ENCODE measurements around the gene CFAP300. TPM values are rescaled to one million over a fixed set of nuclear protein-coding genes. Genes with fewer than 3 reads are reported as not detected.

CFAP300 gene
- total RNA-seq, 4 donors from 2014 or later = 2.1 to 21.8 (median 10.7) TPM

DNA sequence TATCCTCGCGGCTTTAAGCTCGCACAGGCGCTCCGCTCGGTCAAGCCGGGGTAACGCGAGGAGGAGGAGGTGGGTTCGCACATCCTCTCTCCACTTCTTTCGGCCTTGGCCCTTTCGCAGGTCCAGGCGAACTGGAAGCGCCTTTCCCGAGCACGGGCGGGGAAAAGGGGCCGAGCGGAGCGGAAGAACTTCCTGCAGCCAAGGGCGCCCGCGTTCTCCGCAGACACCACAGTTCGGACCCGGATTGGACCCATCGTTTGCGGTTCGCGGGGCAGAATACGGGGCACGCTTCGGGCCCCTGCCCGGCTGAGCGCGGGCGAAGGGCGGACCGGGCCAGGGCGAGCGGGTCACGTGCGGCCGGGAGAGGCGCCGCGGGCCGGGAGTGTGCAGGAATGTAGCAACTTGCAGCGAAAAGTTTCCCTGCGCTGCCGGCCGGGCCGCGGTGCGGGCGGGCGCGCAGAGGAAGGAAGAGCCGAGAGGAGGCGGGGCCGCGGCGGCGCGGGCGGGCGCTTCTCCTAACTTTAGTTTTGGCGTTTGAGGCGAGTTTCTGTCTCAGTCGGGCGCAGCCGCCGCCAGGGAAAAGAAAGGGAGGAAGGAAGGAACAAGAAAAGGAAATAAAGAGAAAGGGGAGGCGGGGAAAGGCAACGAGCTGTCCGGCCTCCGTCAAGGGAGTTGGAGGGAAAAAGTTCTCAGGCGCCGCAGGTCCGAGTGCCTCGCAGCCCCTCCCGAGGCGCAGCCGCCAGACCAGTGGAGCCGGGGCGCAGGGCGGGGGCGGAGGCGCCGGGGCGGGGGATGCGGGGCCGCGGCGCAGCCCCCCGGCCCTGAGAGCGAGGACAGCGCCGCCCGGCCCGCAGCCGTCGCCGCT, 62.9 kb downstream of the CFAP300 start, which contains the start of gene YAP1:
TSS of gene YAP1 (plus strand) at position 552 of the 865 bp plus-strand sequence. CDS start 402 bp downstream, outside the sequence.
- Histone ChIP-seq H3K4me1 (peaks cover 0 to 36% (median 9%) of the 10 kb centered on the region in 4 donors), H3K36me3 (no peaks in the 10 kb centered on the region), H3K4me3 (peak within 1 kb of the TSS; percentile 68 to 82 (median 80)), H3K27ac (peak within 1 kb of the TSS; percentile 92 to 98 (median 94)), H3K9me3 (no peaks in the 10 kb centered on the region), H3K27me3 (no peaks in the 10 kb centered on the region)
- TF ChIP-seq EP300 (IDR thresholded peaks at IDR 0.05) = peak in 1 of 2 donors; percentile 87
- TF ChIP-seq POLR2A (IDR thresholded peaks at IDR 0.05) = peak; percentile 27 to 61
- peak in 2 of 5 experiments; percentile 17 to 47 for TF ChIP-seq CTCF (IDR thresholded peaks at IDR 0.05)
- DNase-seq (ENCODE audit: low spot score in 2 of 2) = peak; percentile 71 to 80
- WGBS, 2 donors = 0 to 1% methylated on average over 61 to 80 of the region's 104 CpGs

DNA sequence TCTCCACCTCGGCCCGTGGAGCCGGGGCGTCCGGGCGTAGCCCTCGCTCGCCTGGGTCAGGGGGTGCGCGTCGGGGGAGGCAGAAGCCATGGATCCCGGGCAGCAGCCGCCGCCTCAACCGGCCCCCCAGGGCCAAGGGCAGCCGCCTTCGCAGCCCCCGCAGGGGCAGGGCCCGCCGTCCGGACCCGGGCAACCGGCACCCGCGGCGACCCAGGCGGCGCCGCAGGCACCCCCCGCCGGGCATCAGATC, 63.4 kb downstream of the CFAP300 start:
- H3K9me3 ChIP-seq = no peaks in the 10 kb centered on the region
- H3K27ac ChIP-seq = peak overlapping the region; percentile 92 to 98 (median 94)
- TF ChIP-seq POLR2A (IDR thresholded peaks at IDR 0.05) (no peak), EP300 (IDR thresholded peaks at IDR 0.05) (no peak), CTCF (IDR thresholded peaks at IDR 0.05) (no peak)
- WGBS, 2 donors = 3% methylated on average over 7 of the region's 31 CpGs; no CpG with 5 or more reads in 1 of the 2 donors
- no peak for DNase-seq (ENCODE audit: low spot score in 2 of 2)
- H3K4me1 ChIP-seq = peaks cover 0 to 42% (median 14%) of the 10 kb centered on the region in 4 donors
- H3K4me3 ChIP-seq = peak overlapping the region; percentile 68 to 82 (median 80)
- no peaks in the 10 kb centered on the region for H3K27me3 ChIP-seq
- no peaks in the 10 kb centered on the region for H3K36me3 ChIP-seq

- peaks cover 0 to 47% (median 17%) of the 10 kb centered on the region in 4 donors for H3K4me1 ChIP-seq
- H3K27ac ChIP-seq = peak overlapping the region; percentile 92 to 98 (median 94)
- TF ChIP-seq CTCF (IDR thresholded peaks at IDR 0.05) (peak in 1 of 5 experiments; percentile 12), EP300 (IDR thresholded peaks at IDR 0.05) (peak in 1 of 2 donors; percentile 10), POLR2A (IDR thresholded peaks at IDR 0.05) (no peak)
- peak; percentile 40 to 69 for DNase-seq (ENCODE audit: low spot score in 2 of 2)
- peak overlapping the region; percentile 68 to 82 (median 80) for H3K4me3 ChIP-seq
- no peaks in the 10 kb centered on the region for H3K9me3 ChIP-seq
- H3K36me3 ChIP-seq = no peaks in the 10 kb centered on the region
- 0% methylated on average over 27 to 41 of the region's 61 CpGs for WGBS, 2 donors
- H3K27me3 ChIP-seq = no peaks in the 10 kb centered on the region
Observed at GRCh38 chr11:102111011-102111786, 64.0 kb downstream of the CFAP300 start.

GRCh38 chr11:102111787-102112508, 64.7 kb downstream of the CFAP300 start:
- DNase-seq (ENCODE audit: low spot score in 2 of 2) = peak; percentile 19 to 38
- Histone ChIP-seq H3K4me3 (peak overlapping the region; percentile 68 to 82 (median 80)), H3K36me3 (no peaks in the 10 kb centered on the region), H3K27ac (peak overlapping the region; percentile 92 to 98 (median 94)), H3K4me1 (peaks cover 0 to 55% (median 22%) of the 10 kb centered on the region in 4 donors), H3K27me3 (no peaks in the 10 kb centered on the region), H3K9me3 (no peaks in the 10 kb centered on the region)
- TF ChIP-seq EP300 (IDR thresholded peaks at IDR 0.05) (peak in 1 of 2 donors; percentile 65), CTCF (IDR thresholded peaks at IDR 0.05) (no peak)
- WGBS, 2 donors = 2% methylated on average over 20 of the region's 20 CpGs
